NCI-H1092 (cell line): ENCODE measurements around the gene RPP30.

Source experiments
- DNase-seq: peaks from one replicate; lab custom pipeline; 2025; lab: John Stamatoyannopoulos, UW

RPP30 gene

GRCh38 chr10:90944749-90945148, 73.0 kb downstream of the RPP30 start:
- DNase-seq: no peak

DNA sequence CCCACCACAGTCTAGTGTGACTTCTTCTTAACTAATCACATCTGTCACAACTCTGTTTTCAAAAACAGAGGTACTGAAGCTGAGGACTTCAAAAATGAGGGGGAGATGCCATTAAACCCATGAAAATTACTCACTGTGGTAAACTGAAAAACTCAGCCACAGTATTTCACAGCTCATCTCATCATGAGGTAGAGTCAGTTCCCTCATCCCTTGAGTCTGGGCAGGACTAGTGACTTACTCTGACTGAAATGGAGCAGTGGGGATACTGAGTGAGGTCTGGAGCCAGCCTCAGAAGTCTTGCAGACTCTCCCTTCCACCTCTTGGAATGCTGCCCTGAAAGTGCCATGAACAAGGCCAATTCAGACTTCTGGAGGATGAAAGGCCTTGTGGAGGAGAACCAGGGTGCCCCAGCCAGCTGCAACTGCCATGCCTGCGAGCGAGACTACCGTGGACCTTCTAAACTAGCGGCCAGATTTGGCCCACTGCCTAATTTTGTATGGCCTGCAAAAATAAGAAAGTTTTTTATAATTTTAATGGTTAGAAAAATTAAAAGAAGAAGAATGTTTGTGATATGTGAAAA, 73.8 kb downstream of the RPP30 start:
- no peak for DNase-seq

DNA sequence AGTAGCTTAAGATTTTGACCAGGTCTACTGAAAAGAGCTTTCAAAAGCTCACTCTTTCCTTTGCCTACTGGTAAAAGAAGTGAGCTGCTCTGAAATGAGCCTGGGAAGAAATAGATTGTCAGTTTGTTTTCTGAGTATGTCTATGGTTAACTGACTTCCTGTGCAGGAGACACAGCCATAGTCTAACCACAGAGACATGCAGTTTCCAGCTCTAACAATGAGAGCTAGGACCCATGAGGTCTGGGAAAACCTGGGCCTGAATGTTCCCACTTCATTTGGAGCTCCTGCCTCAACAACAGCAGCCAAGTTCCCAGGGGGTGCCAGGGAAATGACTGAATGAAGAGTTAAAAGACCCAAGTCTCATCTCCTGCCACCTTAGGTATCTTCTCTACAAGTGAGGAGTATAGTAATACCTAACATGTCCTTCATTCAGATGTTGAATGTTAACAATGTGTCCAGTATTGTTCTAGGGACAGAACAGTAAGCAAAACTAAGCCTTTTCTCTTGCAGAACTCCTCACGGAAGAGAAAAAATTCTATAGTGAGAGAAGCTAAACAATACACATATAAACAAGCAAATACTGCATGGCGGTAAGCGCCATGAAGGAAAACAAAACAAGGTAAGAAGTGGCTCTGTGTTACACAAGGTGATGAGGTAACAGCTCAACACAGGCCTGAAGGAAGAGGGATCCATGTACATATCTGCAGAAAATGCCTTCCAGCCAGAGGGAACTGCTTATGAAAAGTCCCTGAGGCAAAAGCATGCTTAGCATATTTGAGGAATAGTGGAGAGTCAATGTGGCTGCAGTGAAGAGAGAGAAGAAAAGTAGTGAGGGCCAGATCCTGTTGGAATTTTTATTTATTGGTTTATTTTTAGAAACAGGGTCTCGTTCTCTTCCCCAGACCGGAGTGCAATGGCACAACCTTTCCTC, 75.5 kb downstream of the RPP30 start:
- DNase-seq: no peak
